ENCODE measurements around the gene KIF2A.

DNA sequence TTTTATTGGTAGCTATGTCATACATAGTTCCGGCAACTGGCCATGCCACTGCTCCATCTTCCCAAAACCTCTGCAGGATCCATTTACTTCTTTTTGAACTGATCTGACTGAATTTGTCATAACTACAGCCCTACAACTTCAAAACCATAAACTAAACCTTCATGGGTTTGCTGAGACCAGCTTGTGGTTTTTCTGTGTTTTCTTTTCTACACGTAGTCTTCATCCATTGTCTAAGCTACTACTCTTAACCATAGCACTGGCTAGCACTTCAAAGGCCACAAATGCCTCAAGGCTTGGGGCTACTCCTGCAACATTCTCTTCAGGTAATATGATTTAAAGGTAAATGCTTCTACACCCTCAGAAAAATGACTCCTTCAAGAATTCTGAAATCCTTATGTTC, 9.0 kb upstream of the KIF2A start:
- TF ChIP-seq TAF1 (IDR thresholded peaks at IDR 0.05; ENCODE audit: borderline replicate concordance, insufficient read depth, low read length) (no peak), POLR2AphosphoS5 (IDR thresholded peaks at IDR 0.05; ENCODE audit: low read depth, low read length) (no peak)
